BLaER1 (cell line): Measurements from ENCODE around the gene LBHD2.

Experiments
- H3K27ac ChIP-seq: shearing (Covaris generic); formaldehyde crosslinking; 2 replicates; pipeline ENCODE4 v1.8.1; 2022
- H3K27me3 ChIP-seq: shearing (Covaris generic); formaldehyde crosslinking; 2 replicates; pipeline ENCODE4 v1.8.1; 2022
- H3K36me3 ChIP-seq: shearing (Covaris generic); formaldehyde crosslinking; 2 replicates; pipeline ENCODE4 v1.8.1; 2022
- H3K4me1 ChIP-seq: shearing (Covaris generic); formaldehyde crosslinking; 2 replicates; pipeline ENCODE4 v1.8.1; 2022
- H3K4me2 ChIP-seq: shearing (Covaris generic); formaldehyde crosslinking; 2 replicates; pipeline ENCODE4 v1.8.1; 2022
- H3K4me3 ChIP-seq: shearing (Covaris generic); formaldehyde crosslinking; 2 replicates; pipeline ENCODE4 v1.8.1; 2022
- H3K9ac ChIP-seq: shearing (Covaris generic); formaldehyde crosslinking; 2 replicates; pipeline ENCODE4 v1.8.1; 2022
- H3K9me3 ChIP-seq: shearing (Covaris generic); formaldehyde crosslinking; 2 replicates; pipeline ENCODE4 v1.8.1; 2022
- H4K20me1 ChIP-seq: shearing (Covaris generic); formaldehyde crosslinking; 2 replicates; pipeline ENCODE4 v1.8.1; 2022
- Cebpa-rat ChIP-seq: shearing (Covaris generic); IDR thresholded peaks from 2 replicates; pipeline ENCODE4 v1.8.1; 2022

Gene LBHD2

GRCh38 chr14:103089386-103090335, 5.7 kb downstream of the LBHD2 start:
- no peaks in the 10 kb centered on the region for H3K27me3 ChIP-seq
- no peak for TF ChIP-seq Cebpa-rat
- no peak overlapping the region for H3K9ac ChIP-seq
- H3K27ac ChIP-seq, result peak overlapping the region; percentile 30; the same call in 1 of the 2 replicates
- peaks cover 51% of the 10 kb centered on the region for H3K4me1 ChIP-seq
- no peak overlapping the region for H3K4me3 ChIP-seq
- peak overlapping the region; percentile 98 for H3K4me2 ChIP-seq
- no peaks in the 10 kb centered on the region for H3K36me3 ChIP-seq
- no peaks in the 10 kb centered on the region for H4K20me1 ChIP-seq
- H3K9me3 ChIP-seq, result no peaks in the 10 kb centered on the region

DNA sequence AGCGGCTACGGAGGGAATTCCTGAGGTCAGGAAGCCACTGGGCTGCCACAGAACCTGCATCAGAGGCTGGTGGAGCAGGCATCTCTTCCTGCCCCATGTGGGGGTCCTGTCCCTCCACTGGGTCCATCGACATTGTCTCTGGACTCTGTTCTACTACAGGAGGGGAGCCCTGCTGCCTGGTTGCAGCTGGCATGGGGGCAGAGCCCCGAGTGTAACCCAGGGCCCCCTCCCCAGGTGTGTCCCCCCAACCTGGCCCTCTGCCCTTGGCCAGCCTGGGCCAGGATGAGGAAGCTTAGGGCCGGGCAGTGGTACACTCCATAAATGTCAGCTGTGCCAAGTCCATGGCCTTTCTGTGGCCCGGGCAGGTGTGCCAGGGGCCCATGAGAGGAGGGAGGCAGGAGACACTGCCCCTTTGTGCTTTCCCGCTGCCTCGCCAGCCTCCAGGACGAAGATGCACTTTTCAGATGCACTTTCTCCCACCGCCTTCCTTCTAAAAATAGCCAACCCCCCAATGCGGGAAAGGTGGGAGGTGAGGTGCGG, 6.5 kb downstream of the LBHD2 start:
- H3K4me3 ChIP-seq, result peak overlapping the region; percentile 65; the same call in 1 of the 2 replicates
- no peak for TF ChIP-seq Cebpa-rat
- peak overlapping the region; percentile 69; the same call in 1 of the 2 replicates for H3K9ac ChIP-seq
- H3K9me3 ChIP-seq, result no peaks in the 10 kb centered on the region
- H3K36me3 ChIP-seq, result no peaks in the 10 kb centered on the region
- H3K27ac ChIP-seq, result no peak overlapping the region
- H3K4me2 ChIP-seq, result peak overlapping the region; percentile 98
- H4K20me1 ChIP-seq, result no peaks in the 10 kb centered on the region
- peaks cover 51% of the 10 kb centered on the region for H3K4me1 ChIP-seq
- H3K27me3 ChIP-seq, result no peaks in the 10 kb centered on the region

DNA sequence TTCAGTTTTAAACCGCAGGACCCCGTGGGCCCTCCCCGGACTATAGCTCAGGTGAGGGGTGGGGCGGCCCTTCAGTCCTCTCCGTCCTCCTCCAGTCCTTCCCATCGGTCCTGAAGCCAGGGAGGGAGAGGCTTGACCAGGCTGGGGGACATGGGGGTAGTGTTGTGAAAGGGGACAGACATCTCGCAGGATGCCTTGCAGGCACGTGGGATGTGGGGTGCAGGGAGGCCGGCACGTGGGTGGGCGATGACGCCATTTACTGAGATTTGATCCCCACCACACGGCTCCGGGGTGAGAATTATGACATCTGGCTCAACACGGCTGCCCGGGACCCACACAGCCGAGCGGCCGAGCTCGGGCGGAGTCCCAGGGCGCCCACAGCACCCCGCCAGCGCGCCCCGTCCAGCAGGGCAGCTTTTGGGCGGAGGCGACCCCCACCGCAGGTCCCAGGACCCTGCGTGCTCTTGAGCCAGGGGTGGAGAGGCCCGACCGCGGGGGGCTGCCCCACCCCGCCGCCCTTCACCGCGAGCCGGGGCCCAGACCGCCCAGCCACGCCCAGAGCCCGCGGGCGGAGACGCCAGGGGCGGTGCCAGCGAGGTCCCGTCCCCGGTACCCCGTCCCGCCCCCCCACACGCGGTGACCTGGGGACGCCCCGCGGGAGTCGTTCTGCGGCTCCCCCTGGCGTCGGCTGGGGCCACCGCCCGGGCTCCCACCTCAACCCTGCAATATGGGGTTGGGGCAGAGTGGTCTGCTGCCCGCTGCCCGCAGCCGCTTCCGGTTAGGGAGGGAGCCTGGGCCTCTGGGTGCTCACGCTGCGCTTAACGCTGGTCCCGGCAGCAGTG, 7.3 kb downstream of the LBHD2 start:
- Histone ChIP-seq H3K4me3 (peak overlapping the region; percentile 65), H3K9ac (peak overlapping the region; percentile 69), H4K20me1 (no peaks in the 10 kb centered on the region), H3K4me1 (peaks cover 51% of the 10 kb centered on the region), H3K4me2 (peak overlapping the region; percentile 98), H3K9me3 (no peaks in the 10 kb centered on the region), H3K27me3 (no peaks in the 10 kb centered on the region), H3K36me3 (no peaks in the 10 kb centered on the region), H3K27ac (peak overlapping the region; percentile 56)
- no peak for TF ChIP-seq Cebpa-rat

GRCh38 chr14:103091883-103092222, 7.8 kb downstream of the LBHD2 start:
- Histone ChIP-seq H4K20me1 (no peaks in the 10 kb centered on the region), H3K36me3 (no peaks in the 10 kb centered on the region), H3K27me3 (no peaks in the 10 kb centered on the region), H3K4me2 (peak overlapping the region; percentile 98), H3K9ac (0 out of 2 replicates have a peak overlapping the region, but pooled peaks have one; percentile 25), H3K27ac (0 out of 2 replicates have a peak overlapping the region, but pooled peaks have one; percentile 8), H3K9me3 (no peaks in the 10 kb centered on the region), H3K4me3 (peak overlapping the region; percentile 65), H3K4me1 (peaks cover 51% of the 10 kb centered on the region)
- TF ChIP-seq Cebpa-rat, result no peak

DNA sequence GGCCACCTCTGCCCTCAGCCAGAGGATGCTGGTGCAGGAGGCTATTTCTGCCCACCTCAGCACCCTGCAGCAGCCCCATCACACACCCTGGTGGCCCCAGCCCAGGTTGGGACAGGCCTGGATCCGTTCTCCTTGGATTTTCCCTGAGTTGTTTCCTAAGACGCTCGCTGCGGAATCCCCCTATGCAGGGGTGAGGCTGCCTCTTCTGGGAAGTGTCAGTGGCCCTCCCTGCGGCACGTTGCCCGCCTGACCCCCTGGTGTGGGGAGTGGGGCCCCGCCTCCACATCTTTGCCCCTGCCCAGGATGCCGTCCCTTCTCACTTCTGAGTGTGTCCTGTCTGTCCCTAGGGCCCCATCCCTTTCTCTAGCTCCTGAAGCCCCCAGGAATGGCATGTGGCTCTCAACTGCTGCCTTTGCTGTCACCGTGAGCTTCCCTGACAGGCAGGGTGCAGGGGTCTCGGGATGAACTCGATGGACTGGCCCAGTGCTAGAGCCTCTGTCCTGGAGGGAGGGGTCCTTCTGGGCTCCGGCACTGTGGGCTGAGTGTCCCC, 9.9 kb downstream of the LBHD2 start:
- no peaks in the 10 kb centered on the region for H4K20me1 ChIP-seq
- H3K27ac ChIP-seq, result no peak overlapping the region
- H3K9me3 ChIP-seq, result no peaks in the 10 kb centered on the region
- TF ChIP-seq Cebpa-rat, result no peak
- H3K27me3 ChIP-seq, result no peaks in the 10 kb centered on the region
- peaks cover 38% of the 10 kb centered on the region for H3K4me1 ChIP-seq
- no peak overlapping the region for H3K4me3 ChIP-seq
- no peak overlapping the region for H3K9ac ChIP-seq
- H3K4me2 ChIP-seq, result peak overlapping the region; percentile 39
- H3K36me3 ChIP-seq, result no peaks in the 10 kb centered on the region

DNA sequence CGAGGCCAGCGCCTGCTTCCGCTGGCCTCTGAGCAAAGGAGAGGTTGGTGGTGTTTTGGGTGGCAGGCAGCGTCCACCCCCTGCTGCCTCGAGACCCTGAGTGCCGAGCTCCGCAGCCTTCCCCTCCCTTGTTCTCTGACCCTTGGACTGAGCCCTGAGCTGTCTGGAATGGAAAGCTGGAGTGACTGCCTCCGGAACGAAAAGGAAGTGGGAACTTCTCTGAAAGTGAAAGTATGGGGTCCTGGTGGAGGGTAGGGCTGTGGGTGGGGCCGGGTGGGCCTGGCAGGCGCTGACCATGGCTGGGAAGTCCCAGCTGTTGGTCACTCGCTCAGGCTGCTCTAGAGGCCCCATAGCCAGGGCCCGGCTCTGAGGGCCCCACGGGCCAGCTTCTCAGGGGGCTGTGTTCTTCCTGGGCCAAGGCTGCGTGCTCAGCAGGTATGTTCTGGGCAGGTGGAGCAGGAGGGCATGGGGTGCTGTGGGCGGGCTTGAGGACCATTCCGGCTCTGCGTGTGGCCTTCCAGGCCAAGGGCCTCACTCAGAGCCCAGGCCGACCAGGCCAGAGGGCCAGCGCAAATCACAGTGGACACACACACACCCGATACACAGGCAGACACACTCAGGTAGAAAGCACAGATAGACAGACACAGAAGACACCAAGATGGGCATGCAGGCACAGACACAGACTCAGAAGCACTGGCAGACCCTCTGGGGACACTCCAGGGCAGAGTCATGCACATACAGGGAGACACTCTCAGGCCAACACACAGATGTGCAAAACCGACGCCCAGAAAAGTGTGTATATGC, 10.6 kb downstream of the LBHD2 start, which contains the start of gene EXOC3L4:
EXOC3L4 (plus strand) TSS at position 320 of the 804 bp plus-strand sequence. CDS start 5,495 bp downstream, outside the sequence.
- Histone ChIP-seq H3K27ac (no peak within 1 kb of the TSS), H3K36me3 (no peaks in the 10 kb centered on the region), H3K9me3 (no peaks in the 10 kb centered on the region), H4K20me1 (no peaks in the 10 kb centered on the region), H3K4me1 (peaks cover 38% of the 10 kb centered on the region), H3K27me3 (no peaks in the 10 kb centered on the region), H3K9ac (no peak within 1 kb of the TSS), H3K4me2 (peak within 1 kb of the TSS; percentile 39), H3K4me3 (no peak within 1 kb of the TSS)
- no peak for TF ChIP-seq Cebpa-rat

GRCh38 chr14:103095210-103095778, 11.3 kb downstream of the LBHD2 start:
- no peaks in the 10 kb centered on the region for H3K9me3 ChIP-seq
- 0 out of 2 replicates have a peak, but pooled peaks cover 2% of the 10 kb centered on the region for H3K27me3 ChIP-seq
- no peak overlapping the region for H3K9ac ChIP-seq
- no peak overlapping the region for H3K4me3 ChIP-seq
- no peaks in the 10 kb centered on the region for H4K20me1 ChIP-seq
- H3K27ac ChIP-seq, result no peak overlapping the region
- peaks cover 37% of the 10 kb centered on the region for H3K4me1 ChIP-seq
- no peak overlapping the region for H3K4me2 ChIP-seq
- TF ChIP-seq Cebpa-rat, result no peak
- H3K36me3 ChIP-seq, result no peaks in the 10 kb centered on the region

DNA sequence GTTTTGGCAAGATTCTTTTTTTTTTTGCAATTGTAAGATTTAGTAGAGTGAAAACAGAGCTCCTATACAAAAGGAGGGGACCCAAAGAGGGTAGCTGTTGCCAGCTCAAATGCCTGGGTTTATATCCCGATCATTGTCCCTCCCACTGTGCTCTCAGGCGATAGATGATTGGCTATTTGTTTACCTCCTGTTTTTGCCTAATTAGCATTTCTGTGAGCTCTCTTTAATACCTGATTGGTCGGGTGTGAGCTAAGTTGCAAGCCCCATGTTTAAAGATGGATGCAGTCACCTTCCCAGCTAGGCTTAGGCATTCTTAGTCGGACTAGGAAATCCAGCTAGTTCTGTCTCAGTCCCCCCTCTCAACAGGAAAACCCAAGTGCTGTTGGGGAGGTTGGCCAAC, 12.4 kb downstream of the LBHD2 start:
- no peaks in the 10 kb centered on the region for H3K9me3 ChIP-seq
- TF ChIP-seq Cebpa-rat, result no peak
- H3K9ac ChIP-seq, result no peak overlapping the region
- peaks cover 12% of the 10 kb centered on the region for H3K27me3 ChIP-seq
- no peaks in the 10 kb centered on the region for H3K36me3 ChIP-seq
- peaks cover 31% of the 10 kb centered on the region for H3K4me1 ChIP-seq
- H3K4me2 ChIP-seq, result no peak overlapping the region
- H4K20me1 ChIP-seq, result no peaks in the 10 kb centered on the region
- no peak overlapping the region for H3K27ac ChIP-seq
- H3K4me3 ChIP-seq, result no peak overlapping the region
